ENCODE results near the gene AK4.

The AK4 gene

DNA sequence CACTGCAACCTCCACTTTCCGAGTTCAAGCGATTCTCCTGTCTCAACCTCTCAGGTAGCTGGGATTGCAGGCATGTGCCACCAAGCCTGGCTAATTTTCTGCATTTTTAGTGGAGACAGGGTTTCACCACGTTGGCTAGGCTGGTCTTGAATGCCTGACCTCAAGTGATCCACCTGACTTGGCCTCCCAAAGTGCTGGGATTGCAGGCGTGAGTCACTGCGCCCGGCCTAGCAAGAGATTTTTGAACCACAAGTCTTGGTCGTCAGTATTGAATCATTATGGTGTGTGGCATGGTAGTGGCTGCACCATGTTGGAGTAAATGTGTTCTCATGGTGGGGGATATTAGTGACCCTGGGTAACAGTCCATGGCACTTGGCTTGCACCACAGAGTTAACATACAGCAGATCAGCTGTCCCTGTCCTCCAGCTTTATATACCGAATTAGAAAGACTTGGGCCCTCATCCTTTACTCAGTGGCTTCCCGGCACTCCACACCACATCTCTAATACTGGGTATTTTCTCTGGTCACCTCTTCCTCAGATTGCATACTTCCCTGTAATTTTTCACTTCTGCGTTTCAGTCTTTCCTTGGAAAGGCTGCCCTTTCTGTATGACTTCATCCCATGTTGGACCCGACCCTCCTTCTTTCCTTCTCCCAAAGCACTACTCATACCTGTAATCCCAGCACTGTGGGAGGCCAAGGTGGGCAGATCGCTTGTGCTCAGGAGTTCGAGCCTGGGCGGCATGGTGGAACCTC, 25.1 kb downstream of the AK4 start:
- Histone ChIP-seq H3K9ac (no peak overlapping the region), H3K4me1 (no peaks in the 10 kb centered on the region), H2AFZ (no peak overlapping the region), H3K9me3 (ENCODE audit: control insufficient read depth, low read length) (no peaks in the 10 kb centered on the region), H3K36me3 (ENCODE audit: control insufficient read depth, insufficient read depth, low read length) (no peaks in the 10 kb centered on the region), H3K27me3 (ENCODE audit: control insufficient read depth, insufficient read depth, low read length) (no peaks in the 10 kb centered on the region), H3K79me2 (no peaks in the 10 kb centered on the region), H3K4me2 (ENCODE audit: low read length) (no peak overlapping the region), H3K27ac (no peak overlapping the region), H3K4me3 (ENCODE audit: low read depth, low read length) (no peak overlapping the region)
- TF ChIP-seq, protein P1, sequence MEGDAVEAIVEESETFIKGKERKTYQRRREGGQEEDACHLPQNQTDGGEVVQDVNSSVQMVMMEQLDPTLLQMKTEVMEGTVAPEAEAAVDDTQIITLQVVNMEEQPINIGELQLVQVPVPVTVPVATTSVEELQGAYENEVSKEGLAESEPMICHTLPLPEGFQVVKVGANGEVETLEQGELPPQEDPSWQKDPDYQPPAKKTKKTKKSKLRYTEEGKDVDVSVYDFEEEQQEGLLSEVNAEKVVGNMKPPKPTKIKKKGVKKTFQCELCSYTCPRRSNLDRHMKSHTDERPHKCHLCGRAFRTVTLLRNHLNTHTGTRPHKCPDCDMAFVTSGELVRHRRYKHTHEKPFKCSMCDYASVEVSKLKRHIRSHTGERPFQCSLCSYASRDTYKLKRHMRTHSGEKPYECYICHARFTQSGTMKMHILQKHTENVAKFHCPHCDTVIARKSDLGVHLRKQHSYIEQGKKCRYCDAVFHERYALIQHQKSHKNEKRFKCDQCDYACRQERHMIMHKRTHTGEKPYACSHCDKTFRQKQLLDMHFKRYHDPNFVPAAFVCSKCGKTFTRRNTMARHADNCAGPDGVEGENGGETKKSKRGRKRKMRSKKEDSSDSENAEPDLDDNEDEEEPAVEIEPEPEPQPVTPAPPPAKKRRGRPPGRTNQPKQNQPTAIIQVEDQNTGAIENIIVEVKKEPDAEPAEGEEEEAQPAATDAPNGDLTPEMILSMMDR (IDR thresholded peaks at IDR 0.05): no peak

DNA sequence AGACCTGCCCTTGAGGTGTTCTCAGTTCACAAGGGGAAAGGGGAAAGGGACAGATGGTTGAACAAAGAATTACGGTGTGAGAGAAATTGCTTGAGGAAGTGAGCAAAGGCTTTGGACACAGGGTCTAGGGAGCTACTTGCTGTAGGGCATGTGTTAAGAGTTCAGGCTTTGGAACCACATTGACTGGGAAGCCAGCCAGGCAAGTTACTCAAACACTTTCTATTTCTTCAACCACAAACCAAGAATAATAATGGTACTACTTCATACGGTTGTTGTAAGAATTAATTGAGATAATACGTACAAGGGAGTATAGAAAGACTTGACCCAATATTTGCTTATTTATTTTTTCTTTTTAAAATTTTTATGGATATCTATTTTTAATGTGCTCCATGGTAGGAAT, 26.6 kb downstream of the AK4 start:
- Histone ChIP-seq H3K27ac (no peak overlapping the region), H3K27me3 (ENCODE audit: control insufficient read depth, insufficient read depth, low read length) (no peaks in the 10 kb centered on the region), H3K4me2 (ENCODE audit: low read length) (no peak overlapping the region), H2AFZ (no peak overlapping the region), H3K36me3 (ENCODE audit: control insufficient read depth, insufficient read depth, low read length) (no peaks in the 10 kb centered on the region), H3K79me2 (no peaks in the 10 kb centered on the region), H3K4me1 (no peaks in the 10 kb centered on the region), H3K9me3 (ENCODE audit: control insufficient read depth, low read length) (no peaks in the 10 kb centered on the region), H3K4me3 (ENCODE audit: low read depth, low read length) (no peak overlapping the region), H3K9ac (no peak overlapping the region)
- TF ChIP-seq, protein P1 (IDR thresholded peaks at IDR 0.05): no peak

DNA sequence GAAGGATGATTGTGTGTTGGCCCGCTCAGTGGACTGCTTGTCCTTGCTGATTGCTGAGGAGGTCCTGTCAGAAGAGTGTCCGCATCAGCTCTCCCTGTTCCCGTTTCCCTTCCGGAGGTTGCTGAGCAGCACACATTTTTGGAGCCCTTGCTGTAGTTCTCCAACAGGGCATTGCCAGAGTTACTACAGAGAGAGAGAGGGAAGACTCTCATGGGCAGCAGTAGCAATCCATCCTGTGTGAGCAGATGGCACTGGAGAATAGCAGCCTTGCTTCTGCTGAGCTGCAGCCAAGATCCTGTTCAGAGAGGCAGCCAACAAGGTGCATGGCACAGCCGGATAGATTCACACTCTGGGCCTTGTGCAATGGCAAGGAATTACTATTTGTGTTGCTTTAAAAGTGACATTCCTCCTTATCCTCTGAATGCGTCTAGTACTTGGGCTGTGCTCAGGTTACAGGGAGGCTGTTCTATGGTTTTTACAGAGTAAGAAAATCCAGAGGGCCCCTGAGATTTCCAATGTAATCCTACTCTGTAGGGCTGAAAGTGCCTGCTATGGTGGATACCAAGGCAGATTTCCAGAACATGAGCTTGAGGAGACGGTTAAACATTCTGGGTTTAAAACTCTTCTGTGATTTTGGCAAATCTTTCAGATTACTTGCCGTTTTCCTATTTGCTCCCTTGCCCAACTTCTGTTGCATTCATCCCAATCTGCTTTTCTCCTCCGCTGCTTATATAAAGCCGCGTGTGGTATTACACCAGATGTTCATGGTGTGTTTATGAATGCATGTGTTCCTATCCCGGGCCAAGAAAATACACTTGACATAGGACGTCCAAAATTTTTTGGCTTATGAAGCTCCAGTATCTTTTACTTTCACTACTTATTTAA, 27.4 kb downstream of the AK4 start:
- H3K4me1 ChIP-seq: no peaks in the 10 kb centered on the region
- H3K27ac ChIP-seq: no peak overlapping the region
- TF ChIP-seq, protein P1 (IDR thresholded peaks at IDR 0.05): no peak
- H3K79me2 ChIP-seq: no peaks in the 10 kb centered on the region
- H3K36me3 ChIP-seq (ENCODE audit: control insufficient read depth, insufficient read depth, low read length): no peaks in the 10 kb centered on the region
- no peaks in the 10 kb centered on the region for H3K9me3 ChIP-seq (ENCODE audit: control insufficient read depth, low read length)
- no peak overlapping the region for H3K9ac ChIP-seq
- H3K4me3 ChIP-seq (ENCODE audit: low read depth, low read length): no peak overlapping the region
- no peaks in the 10 kb centered on the region for H3K27me3 ChIP-seq (ENCODE audit: control insufficient read depth, insufficient read depth, low read length)
- H2AFZ ChIP-seq: no peak overlapping the region
- H3K4me2 ChIP-seq (ENCODE audit: low read length): no peak overlapping the region

DNA sequence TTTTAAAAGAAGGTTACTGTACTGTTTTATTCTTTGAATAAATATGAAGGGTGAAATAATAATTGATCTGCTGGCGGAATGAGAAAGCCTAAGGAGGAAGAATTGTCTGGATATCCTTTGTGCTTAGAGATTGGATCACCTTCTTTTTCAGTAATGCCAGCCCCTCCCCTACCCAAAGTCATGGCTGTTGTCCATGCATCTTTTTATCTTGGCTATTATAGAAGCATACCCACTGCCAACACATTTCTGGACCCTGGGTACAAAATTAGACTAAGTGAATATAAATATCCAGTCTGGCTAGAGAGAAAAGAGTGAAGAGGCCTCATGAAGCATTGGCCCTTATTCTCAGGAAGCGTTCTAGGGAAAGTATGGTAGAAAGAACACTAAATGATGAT, 28.1 kb downstream of the AK4 start:
- Histone ChIP-seq H3K27ac (no peak overlapping the region), H3K4me3 (ENCODE audit: low read depth, low read length) (no peak overlapping the region), H2AFZ (no peak overlapping the region), H3K9me3 (ENCODE audit: control insufficient read depth, low read length) (no peaks in the 10 kb centered on the region), H3K4me1 (no peaks in the 10 kb centered on the region), H3K79me2 (no peaks in the 10 kb centered on the region), H3K9ac (no peak overlapping the region), H3K4me2 (ENCODE audit: low read length) (no peak overlapping the region), H3K36me3 (ENCODE audit: control insufficient read depth, insufficient read depth, low read length) (no peaks in the 10 kb centered on the region), H3K27me3 (ENCODE audit: control insufficient read depth, insufficient read depth, low read length) (no peaks in the 10 kb centered on the region)
- TF ChIP-seq, protein P1 (IDR thresholded peaks at IDR 0.05): no peak

Measured in parathyroid adenoma (tissue), 2 donors.